Endometrial microvascular endothelial cells (primary cell): ENCODE measurements around the gene HCN4. TPM values are rescaled to one million over a fixed set of nuclear protein-coding genes. Genes with fewer than 3 reads are reported as not detected.
"Not testable (repeated sequence)": the region's sequence is repeated elsewhere in the genome, so short reads cannot be mapped to it uniquely, and the experiment has no call there.

ENCODE experiments used
- in situ Hi-C: cut with HindIII; loops from 2 replicates; pipeline ENCODE4 v1.10.0; 2017; ENCODE audit warnings: low sequenced_read_pairs, low pct_unique_long_range_greater_than_20kb; ENCODE audit errors: inconsistent ontology term
- total RNA-seq: library from RNA; depleted of rRNA; stranded (reverse); fragments of >200 nt; gene quantifications from one replicate; pipeline ENCODE4 v1.2.3, GENCODE V29; 2015; ENCODE audit errors: inconsistent ontology term

Gene HCN4
- not detected for total RNA-seq

- in situ Hi-C loops, result no loop called here
Measured at GRCh38 chr15:73368301-73369136, at the start of gene HCN4. TSS of gene HCN4 (minus strand) at chr15:73368958. CDS start at chr15:73368270, 688 bp downstream.

GRCh38 chr15:73414876-73415275 is 46.1 kb upstream of the HCN4 start:
- in situ Hi-C loops, result no loop called here

GRCh38 chr15:73403171-73403570 is 34.4 kb upstream of the HCN4 start:
- in situ Hi-C loops, result no loop called here

GRCh38 chr15:73400222-73400621 is 31.5 kb upstream of the HCN4 start:
- in situ Hi-C loops, result not testable (repeated sequence)

- in situ Hi-C loops, result no loop called here
Measured at GRCh38 chr15:73398861-73399260, 30.1 kb upstream of the HCN4 start.

GRCh38 chr15:73397461-73397860 is 28.7 kb upstream of the HCN4 start:
- in situ Hi-C loops, result no loop called here

- in situ Hi-C loops, result no loop called here
Measured at GRCh38 chr15:73395671-73396070, 26.9 kb upstream of the HCN4 start.

- in situ Hi-C loops, result no loop called here
Measured at GRCh38 chr15:73394782-73395181, 26.0 kb upstream of the HCN4 start.

GRCh38 chr15:73393336-73393735 is 24.6 kb upstream of the HCN4 start:
- in situ Hi-C loops, result no loop called here

GRCh38 chr15:73392025-73392424 is 23.3 kb upstream of the HCN4 start:
- in situ Hi-C loops, result no loop called here

- in situ Hi-C loops, result no loop called here
Measured at GRCh38 chr15:73391128-73391872, 22.5 kb upstream of the HCN4 start.

- in situ Hi-C loops, result no loop called here
Measured at GRCh38 chr15:73389971-73390544, 21.3 kb upstream of the HCN4 start.

- in situ Hi-C loops, result no loop called here
Measured at GRCh38 chr15:73389539-73389938, 20.8 kb upstream of the HCN4 start.

GRCh38 chr15:73388256-73388781 is 19.6 kb upstream of the HCN4 start:
- in situ Hi-C loops, result no loop called here

- in situ Hi-C loops, result no loop called here
Measured at GRCh38 chr15:73387507-73388255, 18.9 kb upstream of the HCN4 start.

- in situ Hi-C loops, result no loop called here
Measured at GRCh38 chr15:73386886-73387506, 18.2 kb upstream of the HCN4 start.

GRCh38 chr15:73386238-73386637 is 17.5 kb upstream of the HCN4 start:
- in situ Hi-C loops, result no loop called here

GRCh38 chr15:73385205-73385604 is 16.4 kb upstream of the HCN4 start:
- in situ Hi-C loops, result no loop called here
